Keratinocyte (primary cell): ENCODE data around the gene HCN2. TPM values are rescaled to one million over a fixed set of nuclear protein-coding genes. Genes with fewer than 3 reads are reported as not detected.
A peak's percentile ranks its signal among the peaks of the same experiment; 100 is the strongest.

Source experiments
- DNase-seq: peaks from one replicate; pipeline ENCODE4 v3.0.0-alpha.2; 2011; ENCODE audit warnings: low read depth, missing footprints, low spot score
- FAIRE-seq: peaks from 2 replicates; lab custom pipeline; 2011; peaks lifted over from hg19 to GRCh38; lab: Jason Lieb, UNC
- H2AFZ ChIP-seq: 2 replicates; pipeline ENCODE4 v1.6.0; 2012; ENCODE audit warnings: low read length, control low read depth, inconsistent platforms; ENCODE audit not compliant: control insufficient read depth
- H3K27ac ChIP-seq: 2 replicates; pipeline ENCODE4 v1.5.1; 2011; ENCODE audit warnings: low read length; ENCODE audit not compliant: control insufficient read depth, insufficient read depth
- H3K27me3 ChIP-seq: 3 replicates; pipeline ENCODE4 v1.6.0; 2011; ENCODE audit warnings: low read length; ENCODE audit not compliant: control insufficient read depth, insufficient read depth; ENCODE audit errors: extremely low read depth
- H3K36me3 ChIP-seq, 2 experiments: 2 replicates in 1 of 2; 3 replicates in 1 of 2; pipeline ENCODE4 v1.5.1; 2011; ENCODE audit warnings: low read length in 2 of 2, mild to moderate bottlenecking in 1 of 2; ENCODE audit not compliant: control insufficient read depth in 2 of 2, insufficient read depth in 2 of 2; ENCODE audit errors: extremely low read depth in 1 of 2
- H3K4me1 ChIP-seq: 3 replicates; pipeline ENCODE4 v1.5.1; 2011; ENCODE audit warnings: low read length; ENCODE audit not compliant: control insufficient read depth, insufficient read depth; ENCODE audit errors: extremely low read depth
- H3K4me2 ChIP-seq: 3 replicates; pipeline ENCODE4 v1.6.0; 2011; ENCODE audit warnings: low read depth, low read length; ENCODE audit not compliant: control insufficient read depth, insufficient read depth; ENCODE audit errors: extremely low read depth
- H3K4me3 ChIP-seq, 3 experiments: fragments of 200-600 bp in 1 of 3; sonication (generic) in 1 of 3; 2 replicates in 2 of 3; 3 replicates in 1 of 3; pipeline ENCODE4 v1.5.1; 2011 to 2016; ENCODE audit warnings: low read length in 3 of 3, mild to moderate bottlenecking in 3 of 3, control low read depth in 2 of 3, inconsistent platforms in 1 of 3, low read depth in 1 of 3, mixed read lengths in 1 of 3, mixed run types in 1 of 3, moderate library complexity in 1 of 3; ENCODE audit not compliant: control insufficient read depth in 2 of 3, insufficient read depth in 2 of 3; ENCODE audit errors: extremely low read depth in 1 of 3
- H3K79me2 ChIP-seq: 2 replicates; pipeline ENCODE4 v1.6.0; 2012; ENCODE audit warnings: low read length; ENCODE audit not compliant: control insufficient read depth, insufficient read depth
- H3K9ac ChIP-seq: 3 replicates; pipeline ENCODE4 v1.6.0; 2011; ENCODE audit warnings: low read length; ENCODE audit not compliant: control insufficient read depth, insufficient read depth; ENCODE audit errors: extremely low read depth
- H3K9me1 ChIP-seq: 3 replicates; pipeline ENCODE4 v1.6.0; 2011; ENCODE audit warnings: low read length; ENCODE audit not compliant: control insufficient read depth, insufficient read depth; ENCODE audit errors: extremely low read depth
- H3K9me3 ChIP-seq: 2 replicates; pipeline ENCODE4 v1.5.1; 2012; ENCODE audit warnings: low read depth, low read length; ENCODE audit not compliant: control insufficient read depth
- H4K20me1 ChIP-seq: 3 replicates; pipeline ENCODE4 v1.6.0; 2011; ENCODE audit warnings: low read length; ENCODE audit not compliant: control insufficient read depth, insufficient read depth; ENCODE audit errors: extremely low read depth
- CTCF ChIP-seq, 3 experiments: IDR thresholded peaks in 1 of 3; conservative IDR thresholded peaks in 1 of 3; optimal IDR thresholded peaks in 1 of 3; 2 replicates in 2 of 3; 3 replicates in 1 of 3; pipeline versions ENCODE3 to v1.5.1; 2011; ENCODE audit warnings: low read length in 3 of 3, mild to moderate bottlenecking in 3 of 3, moderate library complexity in 2 of 3, control low read depth in 1 of 3, inconsistent platforms in 1 of 3; ENCODE audit not compliant: insufficient read depth in 2 of 3; ENCODE audit errors: extremely low read depth in 1 of 3
- EZH2 ChIP-seq: IDR thresholded peaks from one replicate; pipeline ENCODE4 v1.6.1; 2012; ENCODE audit warnings: inconsistent platforms, mild to moderate bottlenecking, low read length, moderate library complexity
- dilution Hi-C: fragments of 300-500 bp; cut with MboI; formaldehyde crosslinking; loops from one replicate; pipeline ENCODE4 v1.7.0; 2020; ENCODE audit warnings: low sequenced_read_pairs; ENCODE audit not compliant: extremely low pct_ligation_motif_present
- polyA plus RNA-seq, 5 experiments: library from polyadenylated mRNA; depleted of rRNA in 3 of 5; stranded (reverse) in 3 of 5; stranded (forward) in 1 of 5; unstranded in 1 of 5; fragments of >200 nt; gene quantifications; 1 replicate in 1 of 5; 2 replicates in 3 of 5; 3 replicates in 1 of 5; pipeline versions ENCODE4 v1.2.1 to v1.2.3, GENCODE V29; 2011 to 2012; ENCODE audit warnings: missing spikeins in 2 of 5, low read depth in 1 of 5, low replicate concordance in 1 of 5

Gene HCN2
- polyA plus RNA-seq, 1 donor (not counting 4 experiments of a cell fraction or from before 2014, with no cell fraction given) = 0.13 TPM

- Histone ChIP-seq H3K4me2 (no peak overlapping the region), H3K4me3 (no peak overlapping the region), H2AFZ (no peak overlapping the region), H3K79me2 (no peaks in the 10 kb centered on the region), H3K27me3 (no peaks in the 10 kb centered on the region), H3K9ac (no peak overlapping the region), H3K36me3 (no peaks in the 10 kb centered on the region), H3K4me1 (peaks cover 18% of the 10 kb centered on the region), H3K27ac (no peak overlapping the region), H3K9me1 (no peaks in the 10 kb centered on the region), H4K20me1 (peaks cover 3% of the 10 kb centered on the region), H3K9me3 (no peaks in the 10 kb centered on the region)
- no peak for DNase-seq
- FAIRE-seq = no peak
- dilution Hi-C loops = no loop called here
- TF ChIP-seq CTCF (optimal IDR thresholded peaks at IDR 0.05 in 1 of 3, IDR thresholded peaks at IDR 0.05 in 1 of 3, conservative IDR thresholded peaks at IDR 0.05 in 1 of 3; ENCODE audit: extremely low read depth in 1 of 3, insufficient read depth in 2 of 3, low read length in 3 of 3) = no peak
- TF ChIP-seq EZH2 = no peak
Observed at GRCh38 chr19:609004-609346, 19.3 kb downstream of the HCN2 start.

GRCh38 chr19:610071-610800 lies 20.6 kb downstream of the HCN2 start:
- H3K4me3 ChIP-seq = no peak overlapping the region
- TF ChIP-seq EZH2 (no peak), CTCF (optimal IDR thresholded peaks at IDR 0.05 in 1 of 3, IDR thresholded peaks at IDR 0.05 in 1 of 3, conservative IDR thresholded peaks at IDR 0.05 in 1 of 3; ENCODE audit: extremely low read depth in 1 of 3, insufficient read depth in 2 of 3, low read length in 3 of 3) (no peak)

More at GRCh38 chr19:610071-610800, 20.6 kb downstream of the HCN2 start:
- Histone ChIP-seq H3K79me2 (no peaks in the 10 kb centered on the region), H3K9me3 (no peaks in the 10 kb centered on the region), H3K4me2 (peak overlapping the region; percentile 15), H3K27me3 (no peaks in the 10 kb centered on the region), H3K4me1 (peaks cover 18% of the 10 kb centered on the region), H4K20me1 (peaks cover 6% of the 10 kb centered on the region), H3K36me3 (peaks cover 0 to 2% of the 10 kb centered on the region in 2 experiments), H3K9ac (peak overlapping the region; percentile 64), H3K9me1 (no peaks in the 10 kb centered on the region), H3K27ac (no peak overlapping the region), H2AFZ (peak overlapping the region; percentile 0)
- dilution Hi-C loops = no loop called here
- FAIRE-seq (no peak), DNase-seq (no peak)
